ENCODE data around the gene BUB3.

BUB3 gene

DNA sequence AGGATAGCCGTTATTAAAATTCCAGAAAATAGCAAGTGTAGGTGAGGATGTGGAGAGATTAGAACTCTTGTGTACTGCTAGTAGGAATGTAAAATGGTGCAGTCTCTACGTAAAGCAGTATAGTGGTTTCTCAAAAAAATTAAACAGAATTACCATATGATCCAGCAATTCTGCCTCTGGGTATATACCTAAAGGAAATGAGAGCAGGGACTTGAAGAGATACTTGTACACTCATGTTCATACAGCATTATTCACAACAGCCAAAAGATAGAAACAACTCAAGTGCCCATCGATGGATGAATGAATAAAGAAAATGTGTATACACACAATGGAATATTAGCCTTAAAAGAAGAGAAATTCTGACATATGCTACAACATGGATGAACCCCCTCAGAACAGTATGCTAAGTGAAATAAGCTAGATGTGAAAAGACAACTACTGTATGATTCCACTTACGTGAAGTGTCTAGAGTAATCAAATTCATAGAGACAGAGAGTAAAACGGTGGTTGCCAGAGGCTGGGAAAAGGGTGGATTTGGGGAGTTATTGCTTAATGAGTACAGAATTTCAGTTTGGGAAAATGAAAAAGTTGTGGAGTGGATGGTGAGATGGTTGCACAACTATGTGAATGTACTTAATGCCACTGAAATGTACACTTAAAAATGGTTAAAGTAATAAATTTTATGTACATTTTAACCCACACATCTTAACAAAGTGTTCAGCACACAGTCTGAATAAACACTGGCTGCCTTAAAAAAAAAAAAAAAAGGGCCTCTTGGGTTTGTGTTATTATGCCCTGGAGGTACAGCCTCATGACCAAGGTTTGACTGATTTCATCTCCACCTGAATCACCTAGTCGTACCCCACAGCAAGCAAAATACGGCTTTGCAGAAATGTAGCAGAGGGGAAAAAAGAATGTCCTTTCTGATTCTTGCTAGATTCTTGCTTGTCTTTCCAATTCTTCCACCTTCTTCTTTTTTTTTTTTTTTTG, 26.2 kb downstream of the BUB3 start:
- TF ChIP-seq, protein P1, sequence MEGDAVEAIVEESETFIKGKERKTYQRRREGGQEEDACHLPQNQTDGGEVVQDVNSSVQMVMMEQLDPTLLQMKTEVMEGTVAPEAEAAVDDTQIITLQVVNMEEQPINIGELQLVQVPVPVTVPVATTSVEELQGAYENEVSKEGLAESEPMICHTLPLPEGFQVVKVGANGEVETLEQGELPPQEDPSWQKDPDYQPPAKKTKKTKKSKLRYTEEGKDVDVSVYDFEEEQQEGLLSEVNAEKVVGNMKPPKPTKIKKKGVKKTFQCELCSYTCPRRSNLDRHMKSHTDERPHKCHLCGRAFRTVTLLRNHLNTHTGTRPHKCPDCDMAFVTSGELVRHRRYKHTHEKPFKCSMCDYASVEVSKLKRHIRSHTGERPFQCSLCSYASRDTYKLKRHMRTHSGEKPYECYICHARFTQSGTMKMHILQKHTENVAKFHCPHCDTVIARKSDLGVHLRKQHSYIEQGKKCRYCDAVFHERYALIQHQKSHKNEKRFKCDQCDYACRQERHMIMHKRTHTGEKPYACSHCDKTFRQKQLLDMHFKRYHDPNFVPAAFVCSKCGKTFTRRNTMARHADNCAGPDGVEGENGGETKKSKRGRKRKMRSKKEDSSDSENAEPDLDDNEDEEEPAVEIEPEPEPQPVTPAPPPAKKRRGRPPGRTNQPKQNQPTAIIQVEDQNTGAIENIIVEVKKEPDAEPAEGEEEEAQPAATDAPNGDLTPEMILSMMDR (IDR thresholded peaks at IDR 0.05; ENCODE audit: low read depth, low read length) = no peak
- no peak for DNase-seq (ENCODE audit: extremely low read depth, low read depth)

DNA sequence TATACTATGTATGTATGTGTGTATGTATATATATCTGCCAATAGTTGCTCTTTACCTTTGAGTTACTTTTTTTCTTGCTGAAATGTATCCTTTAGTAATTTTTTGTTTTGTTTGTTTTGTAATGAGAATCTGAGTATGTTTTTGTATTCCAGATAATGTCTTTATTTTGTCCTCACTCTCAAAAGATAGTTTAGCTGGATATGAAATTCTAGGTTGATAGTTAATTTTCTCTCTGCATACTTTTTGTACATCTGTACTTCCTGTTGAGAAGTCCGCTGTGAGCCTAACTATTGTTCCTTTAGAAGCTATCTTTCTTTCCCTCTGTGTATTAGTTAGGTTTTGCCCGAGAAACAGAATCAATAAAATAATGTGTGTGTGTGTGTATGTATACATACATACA, 29.5 kb downstream of the BUB3 start:
- TF ChIP-seq, protein P1 (IDR thresholded peaks at IDR 0.05; ENCODE audit: low read depth, low read length) = no peak
- DNase-seq (ENCODE audit: extremely low read depth, low read depth) = no peak

DNA sequence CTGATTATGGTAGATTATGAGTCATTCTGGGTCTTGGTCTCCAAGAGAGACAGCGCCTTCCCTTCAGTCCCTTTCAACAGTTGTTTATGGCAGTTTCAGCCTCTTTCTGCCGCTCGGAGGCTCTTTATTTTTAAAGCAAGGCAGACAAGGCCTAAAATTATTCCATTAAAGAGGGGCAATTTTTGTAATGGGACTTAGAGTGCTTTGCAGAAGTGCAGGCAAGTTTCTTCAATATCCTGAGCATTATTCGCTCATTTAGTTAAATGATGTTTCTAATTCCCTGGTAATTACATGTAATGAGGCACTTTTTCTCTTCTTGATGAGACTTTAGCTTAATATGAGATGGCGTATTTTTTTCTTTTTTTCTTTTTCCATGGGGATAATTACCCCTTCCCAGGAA, 33.6 kb downstream of the BUB3 start:
- DNase-seq (ENCODE audit: extremely low read depth, low read depth) = no peak
- TF ChIP-seq, protein P1 (IDR thresholded peaks at IDR 0.05; ENCODE audit: low read depth, low read length) = no peak

DNA sequence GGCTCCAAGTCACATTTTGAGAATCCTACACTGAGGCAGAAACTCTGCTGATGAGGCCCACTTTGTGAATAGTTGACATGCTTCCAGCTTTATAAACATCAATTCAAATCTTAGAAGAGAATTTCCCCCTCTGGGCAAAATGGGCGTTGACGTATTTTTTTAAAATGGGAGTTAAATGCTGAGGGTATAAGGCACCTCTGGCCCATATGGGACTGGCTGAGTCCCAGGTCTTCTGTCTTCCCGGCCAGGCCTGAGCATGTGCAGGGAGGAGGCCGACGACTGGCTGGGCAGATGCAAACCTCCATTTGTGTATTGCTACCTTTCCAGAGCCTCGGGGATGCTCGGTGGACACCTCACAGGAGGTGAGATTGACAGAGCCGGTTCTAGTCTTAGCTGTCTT, 37.7 kb downstream of the BUB3 start:
- TF ChIP-seq, protein P1 (IDR thresholded peaks at IDR 0.05; ENCODE audit: low read depth, low read length) = no peak
- DNase-seq (ENCODE audit: extremely low read depth, low read depth) = no peak

DNA sequence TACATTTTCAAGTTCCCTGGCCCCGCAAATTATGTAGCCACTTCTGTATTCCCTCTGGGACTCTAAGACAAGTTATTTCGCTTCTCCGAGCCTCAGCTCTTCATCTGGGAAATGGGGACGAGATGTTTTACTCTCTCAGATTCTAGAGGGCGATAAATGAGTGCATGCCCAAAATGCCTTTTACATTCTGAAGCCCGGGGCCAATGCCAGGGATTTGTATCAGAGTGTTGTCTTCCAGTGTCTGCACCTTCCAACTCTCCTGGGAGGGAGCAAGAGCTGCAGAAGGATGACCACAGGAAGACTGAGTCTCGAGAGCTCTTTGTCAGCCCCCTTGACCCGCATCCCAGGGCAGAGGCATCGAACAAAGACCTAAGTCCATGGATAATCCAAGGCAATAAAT, 39.9 kb downstream of the BUB3 start:
- no peak for DNase-seq (ENCODE audit: extremely low read depth, low read depth)
- TF ChIP-seq, protein P1 (IDR thresholded peaks at IDR 0.05; ENCODE audit: low read depth, low read length) = no peak

DNA sequence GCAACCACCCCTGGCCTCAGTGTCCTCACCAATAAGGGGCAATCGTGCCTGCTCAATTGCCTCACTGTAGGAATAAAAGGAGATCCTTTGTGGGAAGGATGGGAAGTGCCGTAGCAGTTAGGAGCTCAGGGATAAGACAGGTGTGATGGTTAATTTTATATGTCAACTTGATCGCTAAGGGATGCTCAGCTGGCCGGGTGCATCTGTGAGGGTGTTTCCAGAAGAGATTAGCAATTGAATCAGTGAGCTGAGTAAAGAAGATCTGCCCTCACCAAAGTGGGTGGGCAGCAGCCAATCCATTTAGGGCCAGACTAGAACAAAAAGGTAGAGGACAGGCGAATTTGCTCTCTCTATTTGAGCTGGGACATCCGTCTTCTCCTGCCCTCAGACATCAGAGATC, 46.3 kb downstream of the BUB3 start:
- TF ChIP-seq, protein P1 (IDR thresholded peaks at IDR 0.05; ENCODE audit: low read depth, low read length) = no peak
- DNase-seq (ENCODE audit: extremely low read depth, low read depth) = no peak

DNA sequence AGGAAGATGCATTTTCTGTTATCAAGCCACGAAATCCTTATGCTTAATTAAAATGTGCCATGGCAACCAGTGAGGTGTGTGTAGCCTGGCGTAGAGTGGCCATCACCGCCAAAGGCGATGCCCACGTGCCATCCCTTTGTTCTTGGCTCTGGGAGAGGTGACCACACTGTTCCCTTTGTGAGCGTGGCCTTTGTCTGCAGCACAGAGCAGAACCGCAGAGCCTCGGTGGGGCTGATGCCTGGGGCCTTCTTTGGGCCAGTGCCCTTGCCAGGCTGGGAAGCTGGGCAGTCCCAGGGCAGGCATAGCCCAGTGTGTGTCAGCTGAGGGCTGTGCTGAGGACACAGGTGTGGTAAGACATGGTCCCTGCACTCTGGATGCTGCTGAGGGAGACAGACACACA, 48.3 kb downstream of the BUB3 start:
- no peak for DNase-seq (ENCODE audit: extremely low read depth, low read depth)
- TF ChIP-seq, protein P1 (IDR thresholded peaks at IDR 0.05; ENCODE audit: low read depth, low read length) = no peak
